NOMO-1 treated with dmso at 0.1 percent for 144 hours (cell line): Measurements from ENCODE around the gene CDHR4.
"Not testable (repeated sequence)": the region's sequence is repeated elsewhere in the genome, so short reads cannot be mapped to it uniquely, and the experiment has no call there.

Experiments
- DNase-seq: peaks from one replicate; lab custom pipeline; 2025; ENCODE audit not compliant: unreplicated experiment; lab: John Stamatoyannopoulos, UW

CDHR4 gene

DNA sequence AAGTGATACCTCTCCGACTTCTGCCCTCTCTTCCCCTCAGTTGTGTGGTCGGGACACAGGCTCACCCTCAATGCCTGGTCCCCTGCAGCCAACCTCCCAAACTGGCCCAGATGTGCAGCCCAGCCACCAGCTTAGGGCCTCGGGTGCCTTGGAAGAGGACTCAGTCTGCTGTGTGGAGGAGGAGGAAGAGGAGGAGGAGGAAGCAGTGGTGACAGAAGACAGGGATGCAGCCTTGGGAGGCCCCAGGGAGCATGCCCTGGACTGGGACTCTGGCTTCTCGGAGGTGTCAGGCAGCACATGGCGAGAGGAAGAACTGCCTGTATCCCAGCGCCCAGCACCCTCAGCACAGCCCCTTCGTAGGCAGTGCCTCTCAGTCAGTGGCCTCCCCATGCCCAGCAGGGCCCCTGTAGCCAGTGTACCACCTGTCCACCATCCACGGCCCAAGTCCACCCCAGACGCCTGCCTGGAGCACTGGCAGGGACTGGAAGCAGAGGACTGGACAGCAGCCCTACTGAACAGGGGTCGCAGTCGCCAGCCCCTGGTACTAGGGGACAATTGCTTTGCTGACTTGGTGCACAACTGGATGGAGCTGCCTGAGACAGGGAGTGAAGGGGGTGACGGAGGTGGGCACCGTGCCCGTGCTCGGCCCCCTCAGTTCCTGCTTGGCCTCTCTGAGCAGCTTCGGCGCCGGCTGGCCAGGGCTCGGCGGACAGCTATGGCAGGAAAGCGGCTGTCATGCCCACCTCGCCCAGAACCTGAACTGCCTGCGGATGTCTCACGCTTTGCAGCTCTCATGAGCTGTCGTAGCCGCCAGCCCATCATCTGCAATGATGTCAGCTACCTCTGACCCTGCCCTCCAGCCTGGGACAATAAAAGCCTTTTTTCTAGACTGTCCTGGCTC is 4.7 kb upstream of the CDHR4 start:
- no peak for DNase-seq

DNA sequence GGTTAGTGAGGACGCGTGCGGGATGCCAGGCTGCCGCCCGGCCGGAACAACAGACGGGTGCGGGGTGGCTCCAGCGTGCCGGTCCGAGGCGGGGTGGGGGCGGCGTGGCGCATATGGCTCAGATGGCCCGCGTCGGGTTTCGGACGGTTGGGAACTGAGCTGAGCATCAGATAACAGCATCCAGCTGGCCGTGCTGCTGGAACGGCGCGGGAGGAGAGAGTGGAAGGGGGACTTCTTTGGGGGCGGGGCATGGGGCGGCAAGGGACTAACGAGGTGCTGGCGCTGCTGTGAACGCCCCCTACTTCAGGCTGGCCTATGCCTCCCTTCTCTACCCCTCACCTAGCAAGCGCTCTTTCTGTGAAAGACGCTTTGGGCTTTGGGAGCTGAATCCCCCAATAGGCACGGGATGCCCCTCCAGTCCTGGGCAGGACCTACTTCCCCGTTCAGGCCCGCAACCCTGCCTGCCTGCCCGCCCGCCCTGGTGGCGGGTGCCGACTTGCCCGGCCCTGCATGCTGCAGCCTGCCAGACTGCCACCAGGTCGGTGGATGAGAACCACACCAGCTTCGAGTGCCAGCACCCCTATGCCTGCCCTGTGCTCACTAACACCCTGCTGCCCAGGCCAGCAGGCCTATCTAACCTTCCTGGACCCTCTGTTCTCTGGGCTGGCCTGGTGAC is 3.9 kb upstream of the CDHR4 start:
- DNase-seq: peak; percentile 39

GRCh38 chr3:49802719-49803464 is 3.2 kb upstream of the CDHR4 start, which contains the start of gene INKA1:
INKA1 (plus strand) TSS chr3:49803261; CDS start chr3:49803393, 132 bp downstream.
- peak; percentile 86 for DNase-seq

DNA sequence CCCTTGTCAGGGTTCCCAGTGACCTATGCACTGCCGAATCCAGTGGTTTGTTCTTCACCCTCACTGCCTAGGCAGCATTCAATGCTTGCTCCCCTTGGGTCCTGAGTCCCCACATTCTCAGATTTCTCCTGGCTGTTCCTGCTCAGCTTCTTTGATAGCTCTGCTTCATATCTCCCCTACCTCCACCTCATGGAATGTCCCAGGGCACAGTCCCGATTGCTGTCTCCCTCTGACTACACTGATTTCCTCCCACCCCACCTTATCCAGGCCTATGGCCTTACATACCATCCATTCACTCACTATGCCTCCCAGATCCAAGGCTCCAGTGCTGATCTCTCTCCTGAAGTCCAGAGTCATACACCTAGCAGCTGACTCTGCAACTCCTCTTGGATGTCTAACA is 1.5 kb upstream of the CDHR4 start:
- DNase-seq: no peak

DNA sequence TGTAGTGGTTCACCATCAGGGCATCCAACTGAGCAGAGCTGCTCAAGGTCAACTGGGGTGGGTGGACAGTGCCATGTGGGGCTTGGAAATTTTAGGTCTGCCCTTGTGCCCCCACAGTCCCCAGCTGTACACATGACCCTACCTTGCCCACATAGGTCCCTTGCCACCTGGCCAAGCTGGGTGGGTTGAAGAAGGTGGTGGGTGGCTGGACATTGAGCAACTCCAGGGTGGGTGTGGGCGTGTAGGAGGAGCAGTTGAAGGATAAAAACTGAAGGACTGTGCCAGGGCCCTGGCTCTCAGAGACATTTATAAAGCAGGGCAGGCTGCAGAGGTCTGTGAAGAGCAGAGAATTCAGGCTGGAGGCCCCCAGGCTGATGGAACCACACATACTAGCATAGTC is 568 bp downstream of the CDHR4 start:
- no peak for DNase-seq

GRCh38 chr3:49794926-49795905 is 4.5 kb downstream of the CDHR4 start:
- no peak for DNase-seq

DNA sequence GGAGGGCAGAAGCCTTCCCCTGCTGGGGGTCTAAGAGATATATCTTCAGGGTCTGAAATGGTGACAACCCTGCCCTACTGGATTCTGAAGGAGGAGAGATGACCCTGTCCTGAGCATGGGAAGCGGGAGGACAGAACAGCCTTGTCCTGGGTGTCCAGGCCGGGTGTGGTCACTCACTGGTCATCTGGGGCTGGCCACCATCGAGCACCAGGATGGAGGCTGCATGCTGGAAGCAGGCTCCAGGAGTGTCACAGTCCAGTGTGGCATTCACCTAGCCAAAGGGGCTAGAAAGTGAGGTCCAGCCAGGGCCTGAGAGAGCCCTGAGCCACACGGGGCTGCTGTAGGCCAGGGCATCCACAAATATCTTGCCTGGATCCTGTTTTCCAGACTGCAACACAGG is 5.2 kb downstream of the CDHR4 start:
- DNase-seq: no peak

DNA sequence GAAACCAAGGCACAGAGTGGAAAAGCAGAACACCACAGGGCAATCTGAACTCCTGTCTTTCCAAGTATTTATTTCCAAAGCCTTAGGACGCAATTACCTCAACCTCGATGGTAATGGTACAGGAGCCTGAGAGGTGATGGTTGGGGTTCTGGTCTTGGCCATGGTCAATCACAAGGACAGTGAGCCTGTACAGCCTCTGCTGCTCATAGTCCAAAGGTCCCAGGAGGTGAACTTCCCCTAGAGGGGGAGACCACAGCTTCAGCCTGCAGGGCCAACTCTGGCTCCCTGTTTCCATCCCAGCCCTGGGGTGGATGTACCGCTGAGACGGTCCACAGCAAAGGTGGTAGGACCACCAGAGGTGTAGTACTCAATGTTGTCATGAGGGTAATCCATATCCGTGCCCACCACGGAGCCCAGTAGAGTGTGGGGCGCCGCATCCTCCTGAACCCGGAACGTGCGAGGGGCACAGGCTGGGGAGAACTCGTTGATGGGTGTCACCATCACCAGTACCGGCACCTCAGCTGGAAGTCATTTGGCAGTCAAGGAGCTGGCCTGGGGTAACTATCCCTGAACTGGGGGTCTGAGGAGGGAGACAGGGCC is 6.1 kb downstream of the CDHR4 start:
- no peak for DNase-seq

- no peak for DNase-seq
Measured at GRCh38 chr3:49792371-49793150, 7.1 kb downstream of the CDHR4 start.

- DNase-seq: no peak
Measured at GRCh38 chr3:49791571-49791970, 8.1 kb downstream of the CDHR4 start.

DNA sequence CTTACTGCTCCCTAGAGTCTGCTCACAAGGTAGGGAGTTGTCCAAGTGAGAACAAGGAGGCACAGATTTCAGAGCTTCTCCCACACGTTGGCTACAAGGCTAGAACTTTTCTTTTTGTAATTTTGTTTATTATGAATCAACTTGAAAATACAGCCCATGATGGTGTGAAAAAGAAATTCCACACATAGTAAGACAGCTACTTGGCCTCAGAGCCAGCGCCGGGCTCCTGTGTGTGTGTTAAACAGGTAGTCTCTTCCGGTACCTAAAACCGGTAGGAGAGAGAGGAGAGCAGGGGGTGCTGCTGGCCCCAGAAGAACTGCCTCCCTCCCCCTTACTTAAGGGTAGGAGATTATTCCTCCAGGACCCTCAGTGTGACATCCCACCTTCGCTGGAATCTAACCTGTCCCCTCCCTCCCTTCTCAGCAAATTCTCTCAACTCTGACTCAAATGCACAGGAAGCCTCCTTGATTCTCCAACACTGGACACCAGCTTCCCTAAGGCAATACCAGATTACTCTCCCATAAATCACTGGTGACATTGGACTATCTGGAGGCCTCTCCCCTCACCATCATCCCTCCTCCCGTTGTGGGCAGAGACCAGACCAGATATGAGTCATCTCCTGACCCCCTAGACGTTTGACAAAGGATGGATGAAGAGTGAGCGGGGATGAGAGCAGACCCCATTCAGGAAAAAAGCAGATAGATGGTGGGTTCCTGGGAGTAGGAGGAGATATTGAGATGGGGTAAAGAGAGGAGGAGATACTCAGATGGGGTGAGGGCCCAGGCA is 8.9 kb downstream of the CDHR4 start:
- no peak for DNase-seq

GRCh38 chr3:49788056-49788455 is 11.6 kb downstream of the CDHR4 start:
- DNase-seq: no peak

- no peak for DNase-seq
Measured at GRCh38 chr3:49787536-49787935, 12.1 kb downstream of the CDHR4 start.

- DNase-seq: no peak
Measured at GRCh38 chr3:49787182-49787464, 12.6 kb downstream of the CDHR4 start.

DNA sequence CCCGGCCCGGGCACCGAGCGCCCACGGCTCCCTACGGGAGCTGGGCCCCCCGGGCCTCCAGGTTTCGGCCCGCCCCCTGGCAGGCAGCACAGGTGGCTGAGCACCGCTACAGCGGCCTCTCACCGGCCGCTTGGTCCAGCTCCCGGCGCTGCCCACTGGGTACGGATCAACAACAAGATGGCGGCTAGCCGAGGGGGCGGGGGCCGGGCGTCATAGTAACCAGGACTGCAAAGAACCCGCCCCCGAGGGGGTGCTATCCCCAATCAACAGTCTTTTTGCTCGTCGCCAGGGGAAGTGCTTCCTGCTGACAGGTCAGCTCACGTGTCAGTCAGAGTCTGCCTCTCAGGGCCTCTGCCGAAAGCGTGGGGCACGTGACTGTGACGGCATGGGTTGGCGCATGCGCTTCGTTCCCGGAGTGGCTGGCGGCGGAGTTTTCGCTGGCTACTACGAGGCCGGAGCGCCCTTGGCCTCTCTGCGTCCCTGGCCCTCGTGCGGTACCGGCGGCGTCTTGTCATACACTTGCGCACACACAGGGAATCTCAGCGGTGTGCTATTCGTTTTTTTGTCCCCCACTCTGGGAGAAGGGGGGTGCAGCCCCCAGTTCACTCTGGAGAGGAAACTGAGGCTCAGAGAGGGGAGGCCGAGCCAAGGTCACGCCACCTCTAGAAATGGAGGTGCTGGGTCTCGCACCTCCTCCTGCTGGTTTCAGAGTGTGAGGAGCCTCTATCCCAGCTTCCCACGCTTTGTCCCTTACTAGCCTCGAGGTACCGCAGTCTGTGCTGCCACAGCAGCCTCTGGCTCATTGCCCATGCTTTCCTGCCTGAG is 13.1 kb downstream of the CDHR4 start, which contains the start of gene IP6K1:
Gene IP6K1 (minus strand): TSS at position 186 of the 825 bp plus-strand sequence. CDS start 38,502 bp downstream, outside the sequence.
- peak; percentile 99 for DNase-seq

DNA sequence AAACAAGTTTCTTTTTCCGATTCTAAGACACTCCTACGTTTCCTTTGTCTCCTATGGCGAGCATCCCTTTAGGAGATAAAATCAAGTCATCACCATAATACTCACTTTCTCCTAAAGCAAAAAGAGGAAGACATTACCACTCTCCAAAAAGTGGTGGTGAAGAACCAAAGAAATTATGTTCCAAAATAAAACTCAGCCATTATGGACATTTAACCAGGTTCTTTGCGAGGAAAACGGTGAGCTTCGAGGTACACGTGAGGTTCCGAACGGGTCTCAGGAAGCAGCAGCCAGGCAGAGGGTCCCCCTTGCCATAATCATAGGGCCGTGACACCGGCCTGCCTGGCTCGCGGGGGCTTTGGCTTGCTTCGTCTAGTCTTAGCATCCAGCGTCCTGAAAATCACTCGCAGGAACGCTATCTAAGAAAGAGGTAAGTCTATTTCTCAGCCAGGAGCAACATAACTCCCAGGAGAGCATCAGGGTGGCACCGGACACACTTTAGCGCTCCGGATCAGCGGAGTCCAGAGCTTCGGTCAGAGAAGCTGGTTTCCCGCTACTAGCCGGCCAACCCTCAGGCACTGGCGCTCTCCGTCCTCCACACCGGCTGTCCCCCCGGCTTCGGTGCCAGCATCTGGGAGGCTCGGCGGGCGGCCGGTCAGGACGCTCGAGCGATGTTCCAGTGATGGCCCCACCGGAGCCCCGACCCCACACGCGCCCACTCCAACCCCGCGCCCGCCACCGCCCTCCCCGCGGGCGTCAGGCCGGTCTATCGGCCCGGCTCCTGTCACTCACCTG is 13.9 kb downstream of the CDHR4 start:
- no peak for DNase-seq

GRCh38 chr3:49782277-49782676 is 17.4 kb downstream of the CDHR4 start:
- not testable (repeated sequence) for DNase-seq
